H1 (cell line): ENCODE measurements around the gene HDHD5. TPM values are rescaled to one million over a fixed set of nuclear protein-coding genes. Genes with fewer than 3 reads are reported as not detected.

Source experiments
- CTCF ChIA-PET: fragments of 300-600 bp; sonication (Branson Sonifier 250); formaldehyde crosslinking; loops from one replicate; lab custom pipeline; 2021; ENCODE audit not compliant: partially characterized antibody; lab: Charles Lee
- POLR2A ChIA-PET: fragments of 300-600 bp; sonication (Branson Sonifier 250); formaldehyde crosslinking; loops from one replicate; lab custom pipeline; 2021; ENCODE audit warnings: inconsistent platforms; ENCODE audit not compliant: partially characterized antibody; lab: Charles Lee
- DNase-seq, 2 experiments: peaks; one replicate each; pipeline versions ENCODE4 v3.0.0 to v3.0.0-alpha.2; 2010 to 2022; ENCODE audit warnings: low spot score in 2 of 2, low read depth in 1 of 2, mixed read lengths in 1 of 2
- FAIRE-seq: peaks from 2 replicates; lab custom pipeline; 2011; peaks lifted over from hg19 to GRCh38; lab: Jason Lieb, UNC
- H2AFZ ChIP-seq: 2 replicates; pipeline ENCODE4 v1.8.1; 2012; ENCODE audit warnings: low read length, inconsistent platforms
- H2AK5ac ChIP-seq: 2 replicates; pipeline ENCODE4 v1.6.1; 2013; ENCODE audit warnings: low read depth, low read length
- H2BK120ac ChIP-seq: replicated peaks from 2 replicates; pipeline ENCODE3; 2013; ENCODE audit warnings: low read depth, low read length, inconsistent platforms
- H2BK12ac ChIP-seq: 2 replicates; pipeline ENCODE4 v1.6.1; 2013; ENCODE audit warnings: low read depth, low read length
- H2BK15ac ChIP-seq: 2 replicates; pipeline ENCODE4 v1.6.1; 2013; ENCODE audit warnings: low read length
- H2BK20ac ChIP-seq: 2 replicates; pipeline ENCODE4 v1.6.1; 2013; ENCODE audit warnings: low read length
- H2BK5ac ChIP-seq: 2 replicates; pipeline ENCODE4 v1.6.1; 2013; ENCODE audit warnings: low read depth, low read length
- H3K14ac ChIP-seq: 2 replicates; pipeline ENCODE4 v1.6.1; 2013; ENCODE audit warnings: inconsistent platforms; ENCODE audit not compliant: insufficient read length
- H3K18ac ChIP-seq: 2 replicates; pipeline ENCODE4 v1.6.1; 2013; ENCODE audit warnings: low read length; ENCODE audit errors: extremely low read depth
- H3K23ac ChIP-seq: 2 replicates; pipeline ENCODE4 v1.6.1; 2013; ENCODE audit warnings: inconsistent platforms; ENCODE audit not compliant: insufficient read length
- H3K23me2 ChIP-seq: 2 replicates; pipeline ENCODE4 v1.6.1; 2013; ENCODE audit warnings: low read depth, low read length
- H3K27ac ChIP-seq: 2 replicates; pipeline ENCODE4 v1.6.1; 2011; ENCODE audit warnings: low read depth, low read length, inconsistent platforms
- H3K27me3 ChIP-seq, 4 experiments: replicated peaks in 1 of 4; 1 replicate in 1 of 4; 2 replicates in 3 of 4; pipeline versions ENCODE4 v1.6.1 to v1.8.1; 2011 to 2013; ENCODE audit warnings: low read length in 3 of 4, mild to moderate bottlenecking in 3 of 4, inconsistent platforms in 2 of 4, mixed read lengths in 2 of 4, moderate library complexity in 1 of 4; ENCODE audit not compliant: control insufficient read depth in 3 of 4, insufficient read depth in 3 of 4; ENCODE audit errors: extremely low read depth in 1 of 4
- H3K36me3 ChIP-seq, 4 experiments: 2 replicates each; pipeline versions ENCODE4 v1.6.1 to v1.8.1; 2011 to 2013; ENCODE audit warnings: mild to moderate bottlenecking in 4 of 4, low read length in 3 of 4, moderate library complexity in 2 of 4, control low read depth in 1 of 4, inconsistent platforms in 1 of 4; ENCODE audit not compliant: insufficient read depth in 4 of 4, control insufficient read depth in 2 of 4
- H3K4ac ChIP-seq: replicated peaks from 2 replicates; pipeline ENCODE3; 2013; ENCODE audit warnings: low read length, low read depth, mixed read lengths, inconsistent platforms; ENCODE audit not compliant: insufficient read length
- H3K4me1 ChIP-seq, 4 experiments: replicated peaks in 1 of 4; 1 replicate in 1 of 4; 2 replicates in 3 of 4; pipeline versions ENCODE4 v1.6.1 to v1.8.1; 2011 to 2013; ENCODE audit warnings: low read length in 3 of 4, inconsistent platforms in 2 of 4, mixed read lengths in 1 of 4; ENCODE audit not compliant: insufficient read depth in 4 of 4, control insufficient read depth in 3 of 4
- H3K4me2 ChIP-seq, 2 experiments: 2 replicates each; pipeline versions ENCODE4 v1.6.1 to v1.8.1; 2011 to 2013; ENCODE audit warnings: low read depth in 2 of 2, low read length in 2 of 2, control low read depth in 1 of 2, inconsistent platforms in 1 of 2, mild to moderate bottlenecking in 1 of 2; ENCODE audit not compliant: insufficient read depth in 1 of 2
- H3K4me3 ChIP-seq, 4 experiments: fragments of 200-600, 300-600 bp in 1 of 4; sonication (generic), shearing (Covaris generic), sonication (Bioruptor Twin) in 1 of 4; 2 replicates each; pipeline versions ENCODE4 v1.5.1 to v1.8.1; 2011 to 2016; ENCODE audit warnings: low read length in 4 of 4, low read depth in 3 of 4, control low read depth in 2 of 4, inconsistent platforms in 2 of 4, mild to moderate bottlenecking in 2 of 4, mixed read lengths in 1 of 4, moderate library complexity in 1 of 4; ENCODE audit not compliant: insufficient read depth in 2 of 4; ENCODE audit errors: extremely low read depth in 1 of 4
- H3K56ac ChIP-seq: replicated peaks from 2 replicates; pipeline ENCODE3; 2013; ENCODE audit warnings: low read depth, mild to moderate bottlenecking, mixed read lengths, low read length, inconsistent platforms; ENCODE audit not compliant: insufficient read length
- H3K79me1 ChIP-seq: 2 replicates; pipeline ENCODE4 v1.6.1; 2013; ENCODE audit warnings: low read depth, low read length, control low read depth
- H3K79me2 ChIP-seq, 2 experiments: 2 replicates each; pipeline versions ENCODE4 v1.6.1 to v1.8.1; 2012 to 2013; ENCODE audit warnings: low read length in 2 of 2, mild to moderate bottlenecking in 2 of 2, inconsistent platforms in 1 of 2; ENCODE audit not compliant: insufficient read depth in 2 of 2, control insufficient read depth in 1 of 2
- H3K9ac ChIP-seq, 4 experiments: replicated peaks in 1 of 4; 1 replicate in 1 of 4; 2 replicates in 3 of 4; pipeline versions ENCODE4 v1.6.1 to v1.8.1; 2011 to 2013; ENCODE audit warnings: low read depth in 3 of 4, low read length in 3 of 4, control low read depth in 2 of 4, mild to moderate bottlenecking in 2 of 4, moderate library complexity in 2 of 4, inconsistent platforms in 1 of 4; ENCODE audit errors: extremely low read depth in 1 of 4
- H3K9me3 ChIP-seq, 2 experiments: 2 replicates each; pipeline versions ENCODE4 v1.6.1 to v1.8.1; 2012 to 2013; ENCODE audit warnings: mild to moderate bottlenecking in 2 of 2, moderate library complexity in 2 of 2, control low read depth in 1 of 2, inconsistent platforms in 1 of 2, low read depth in 1 of 2, low read length in 1 of 2, mixed read lengths in 1 of 2; ENCODE audit not compliant: insufficient read depth in 2 of 2
- H4K20me1 ChIP-seq, 2 experiments: replicated peaks in 1 of 2; 2 replicates each; pipeline versions ENCODE3 to v1.8.1; 2011 to 2013; ENCODE audit warnings: inconsistent platforms in 2 of 2, low read length in 2 of 2, mild to moderate bottlenecking in 1 of 2; ENCODE audit not compliant: insufficient read depth in 2 of 2, control insufficient read depth in 1 of 2
- H4K5ac ChIP-seq: 2 replicates; pipeline ENCODE4 v1.6.1; 2013; ENCODE audit warnings: low read length, low read depth, mixed read lengths, inconsistent platforms; ENCODE audit not compliant: insufficient read length
- H4K8ac ChIP-seq: 2 replicates; pipeline ENCODE4 v1.8.0; 2013; ENCODE audit warnings: mild to moderate bottlenecking, moderate library complexity, low read length, inconsistent platforms; ENCODE audit not compliant: insufficient read depth; ENCODE audit errors: extremely low read depth
- H4K91ac ChIP-seq: replicated peaks from 2 replicates; pipeline ENCODE3; 2013; ENCODE audit warnings: low read length, mixed read lengths, inconsistent platforms; ENCODE audit not compliant: insufficient read length
- BCL11A ChIP-seq, 2 experiments: IDR thresholded peaks; one replicate each; pipeline ENCODE4 v1.6.1; 2011; ENCODE audit warnings: low read depth in 2 of 2, low read length in 2 of 2, mild to moderate bottlenecking in 2 of 2
- CBX5 ChIP-seq: fragments of 300-800, 300-1000 bp; sonication (generic); IDR thresholded peaks from 2 replicates; pipeline ENCODE4 v1.7.1; 2016; ENCODE audit warnings: antibody characterized with exemption, low read length, low read depth
- CEBPB ChIP-seq: IDR thresholded peaks from 2 replicates; pipeline ENCODE4 v1.6.1; 2012; ENCODE audit warnings: low read depth, low read length
- CHD1 ChIP-seq: IDR thresholded peaks from 2 replicates; pipeline ENCODE4 v1.6.1; 2012; ENCODE audit warnings: low read depth, low read length, improper control_type of control experiment
- CHD2 ChIP-seq: IDR thresholded peaks from 2 replicates; pipeline ENCODE4 v1.6.1; 2012; ENCODE audit warnings: low read length, improper control_type of control experiment
- HDAC6 ChIP-seq: IDR thresholded peaks from one replicate; pipeline ENCODE4 v1.7.1; 2012; ENCODE audit warnings: low read depth, mild to moderate bottlenecking, inconsistent platforms, low read length, moderate library complexity
- NANOG ChIP-seq: IDR thresholded peaks from 2 replicates; pipeline ENCODE4 v1.6.1; 2011; ENCODE audit warnings: low read length, low read depth, mild to moderate bottlenecking, inconsistent platforms; ENCODE audit not compliant: insufficient read depth, poor library complexity, severe bottlenecking
- NRF1 ChIP-seq: IDR thresholded peaks from 2 replicates; pipeline ENCODE4 v1.6.1; 2011; ENCODE audit warnings: mild to moderate bottlenecking, low read depth, low read length, improper control_type of control experiment
- POLR2AphosphoS5 ChIP-seq: IDR thresholded peaks from 2 replicates; pipeline ENCODE4 v1.6.1; 2011; ENCODE audit warnings: low read depth, low read length
- RXRA ChIP-seq: IDR thresholded peaks from 2 replicates; pipeline ENCODE4 v1.6.1; 2011; ENCODE audit warnings: low read depth, mild to moderate bottlenecking, low read length, moderate library complexity; ENCODE audit not compliant: insufficient read depth
- SRF ChIP-seq: IDR thresholded peaks from 2 replicates; pipeline ENCODE4 v1.6.1; 2011; ENCODE audit warnings: mild to moderate bottlenecking, low read depth, low read length, moderate library complexity
- WGBS, 2 experiments: shearing (Covaris generic) in 1 of 2; methylation state at CpG; one replicate each; pipeline versions ENCODE4 v1.1.6 to v1.1.7; 2013 to 2015; ENCODE audit warnings: low lambda C conversion rate in 2 of 2, mixed read lengths in 2 of 2, inconsistent platforms in 1 of 2, low coverage in 1 of 2, missing lambda C conversion rate in 1 of 2; ENCODE audit not compliant: insufficient replicate concordance in 2 of 2, insufficient coverage in 1 of 2, insufficient read length in 1 of 2; ENCODE audit errors: extremely low coverage in 1 of 2, missing lambda C conversion rate in 1 of 2; 5-methylcytosine and 5-hydroxymethylcytosine counted together
- polyA plus RNA-seq, 7 experiments: library from polyadenylated mRNA; depleted of rRNA in 3 of 7; stranded (reverse) in 5 of 7; unstranded in 2 of 7; fragments of >200 nt in 5 of 7; fragments of 200-250 nt in 2 of 7; gene quantifications; 1 replicate in 5 of 7; 2 replicates in 1 of 7; 4 replicates in 1 of 7; pipeline versions ENCODE4 v1.2.1 to v1.2.3, GENCODE V29; 2011 to 2013; ENCODE audit warnings: missing spikeins in 2 of 7, mixed read lengths in 2 of 7
- total RNA-seq: library from RNA; stranded (reverse); fragmentation: NEBNext Ultra II Directional; extraction: Animal tissue kit (Norgen Biotek cat#: 25700); gene quantifications from 2 replicates; pipeline ENCODE4 v1.2.1, GENCODE V29; 2021
- TF ChIP-seq, protein P1 (sequence below): IDR thresholded peaks from 2 replicates; pipeline ENCODE4 v1.6.1; 2011; ENCODE audit warnings: low read depth, mild to moderate bottlenecking, low read length; ENCODE audit not compliant: insufficient read depth

Gene HDHD5
- total and polyA plus RNA-seq, 2 of the 8 experiments (the other 6 are each of a cell fraction or from before 2014, with no cell fraction given), result 68.3 to 123 TPM

GRCh38 chr22:17107547-17107810 is 51.6 kb downstream of the HDHD5 start:
- DNase-seq, result no peak
- Histone ChIP-seq H3K27ac (no peak overlapping the region), H3K23ac (no peak overlapping the region), H3K36me3 (peaks cover 0 to 11% (median 2%) of the 10 kb centered on the region in 4 experiments; a peak in 1 of 8 replicates), H3K79me1 (no peaks in the 10 kb centered on the region; the same call in 1 of the 2 replicates), H2BK20ac (no peak overlapping the region), H2AK5ac (no peak overlapping the region), H3K18ac (no peak overlapping the region), H3K27me3 (no peaks in the 10 kb centered on the region), H4K91ac (no peak overlapping the region), H3K79me2 (no peaks in the 10 kb centered on the region), H2BK15ac (no peak overlapping the region), H3K4me3 (no peak overlapping the region), H3K4ac (no peak overlapping the region), H4K20me1 (peaks cover 0 to 2% of the 10 kb centered on the region in 2 experiments), H2BK12ac (no peak overlapping the region), H3K9ac (no peak overlapping the region), H4K5ac (no peak overlapping the region), H3K4me1 (no peaks in the 10 kb centered on the region), H2BK5ac (no peak overlapping the region), H2AFZ (no peak overlapping the region), H3K4me2 (no peak overlapping the region), H2BK120ac (no peak overlapping the region), H3K23me2 (no peaks in the 10 kb centered on the region), H4K8ac (no peak overlapping the region), H3K9me3 (no peaks in the 10 kb centered on the region), H3K14ac (no peak overlapping the region), H3K56ac (no peak overlapping the region)
- ChIA-PET CTCF (interaction anchor here (1.6 to 4.2 kb wide), 8 partner anchors 10 to 64 kb away, joined by 4 to 35 read pairs (median 9); no protein-coding TSS in a partner anchor), POLR2A (interaction anchor here (0.8 to 1.6 kb wide), 3 partner anchors 10 to 15 kb away, joined by 3 to 4 read pairs (median 3); no protein-coding TSS in a partner anchor)
- WGBS, 2 experiments, result 96% methylated on average over 6 of the region's 6 CpGs; no CpG with 5 or more reads in 1 of the 2 experiments
- TF ChIP-seq CHD1 (no peak), HDAC6 (no peak), SRF (no peak), RXRA (no peak), CEBPB (no peak), POLR2AphosphoS5 (no peak), NANOG (no peak), CBX5 (no peak), CHD2 (no peak), BCL11A (IDR thresholded peaks at IDR 0.05; ENCODE audit: low read depth in 2 of 2, low read length in 2 of 2) (no peak), NRF1 (no peak)
- TF ChIP-seq, protein P1, sequence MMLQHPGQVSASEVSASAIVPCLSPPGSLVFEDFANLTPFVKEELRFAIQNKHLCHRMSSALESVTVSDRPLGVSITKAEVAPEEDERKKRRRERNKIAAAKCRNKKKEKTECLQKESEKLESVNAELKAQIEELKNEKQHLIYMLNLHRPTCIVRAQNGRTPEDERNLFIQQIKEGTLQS, result no peak
- FAIRE-seq, result no peak
